T47D (cell line): ENCODE data around the gene ARHGDIG.

Experiments used
- DNase-seq, 2 experiments: peaks; one replicate each; pipeline versions ENCODE4 v3.0.0 to v3.0.0-alpha.2; 2011 to 2012; ENCODE audit warnings: low read depth in 1 of 2, low spot score in 1 of 2
- JUND ChIP-seq: IDR thresholded peaks from 2 replicates; pipeline ENCODE4 v1.6.1; 2012; ENCODE audit warnings: low read depth
- in situ Hi-C: cut with HindIII; loops from 2 replicates; pipeline ENCODE4 v1.10.0; 2016; ENCODE audit warnings: low sequenced_read_pairs, low pct_unique_long_range_greater_than_20kb

Gene ARHGDIG

DNA sequence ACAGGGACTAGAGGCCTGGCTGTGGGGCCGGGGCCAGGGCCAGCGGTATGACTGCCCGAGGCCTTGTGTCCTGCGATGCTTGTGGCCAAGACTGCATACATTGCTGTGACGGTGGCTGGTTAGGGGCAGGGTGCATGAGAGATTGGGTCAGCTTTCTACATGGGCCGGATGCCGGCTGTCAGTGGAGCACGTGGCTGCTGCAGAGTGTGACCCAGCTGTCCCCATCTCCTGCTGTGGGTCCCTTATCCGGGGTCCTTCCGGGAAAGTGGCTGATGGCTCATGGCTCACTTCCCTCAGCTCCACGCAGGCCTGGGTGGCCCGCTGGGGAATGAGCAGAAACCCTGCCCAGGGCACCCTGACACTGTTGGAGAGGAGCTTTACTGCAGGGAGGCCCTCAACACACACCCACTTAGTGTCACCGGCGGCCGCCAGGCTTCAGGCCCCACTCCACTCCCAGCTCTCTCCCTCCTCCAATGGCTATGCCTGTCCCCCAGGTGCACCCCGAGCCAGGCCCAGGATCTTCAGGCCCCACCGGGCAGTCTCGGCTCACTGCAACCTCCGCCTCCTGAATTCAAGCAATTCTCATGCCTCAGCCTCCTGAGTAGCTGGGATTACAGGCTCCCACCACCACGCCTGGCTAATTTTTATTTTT, 3.8 kb upstream of the ARHGDIG start:
- in situ Hi-C loops = no loop called here
- TF ChIP-seq JUND = no peak
- peak in 1 of 2 experiments; percentile 33 for DNase-seq

DNA sequence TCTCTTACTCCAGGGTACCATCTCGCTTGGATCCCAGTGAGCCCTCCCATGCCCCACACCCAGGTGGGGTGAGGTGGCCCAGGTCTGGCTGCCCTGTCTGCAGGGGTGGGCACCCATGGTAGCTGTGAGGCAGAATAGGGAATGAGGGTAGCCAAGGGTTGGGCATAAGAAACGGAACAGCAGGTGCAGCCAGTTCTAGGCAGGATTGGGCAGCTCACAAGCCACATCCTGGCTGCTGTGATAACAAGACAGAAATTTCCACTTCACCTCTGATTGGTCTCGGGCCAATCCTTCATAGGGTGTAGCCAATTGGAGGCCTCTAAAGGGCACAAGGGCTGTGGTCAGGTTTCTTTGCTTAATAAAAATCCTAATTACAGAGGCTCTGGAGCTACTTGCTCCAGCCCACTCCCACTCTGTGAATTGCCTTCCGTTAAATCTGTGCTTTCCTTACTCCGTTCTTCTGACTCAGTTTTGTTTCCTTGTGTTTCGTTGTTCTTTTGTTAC, 1.5 kb upstream of the ARHGDIG start:
- DNase-seq = peak in 1 of 2 experiments; percentile 70
- TF ChIP-seq JUND = no peak
- in situ Hi-C loops = no loop called here

DNA sequence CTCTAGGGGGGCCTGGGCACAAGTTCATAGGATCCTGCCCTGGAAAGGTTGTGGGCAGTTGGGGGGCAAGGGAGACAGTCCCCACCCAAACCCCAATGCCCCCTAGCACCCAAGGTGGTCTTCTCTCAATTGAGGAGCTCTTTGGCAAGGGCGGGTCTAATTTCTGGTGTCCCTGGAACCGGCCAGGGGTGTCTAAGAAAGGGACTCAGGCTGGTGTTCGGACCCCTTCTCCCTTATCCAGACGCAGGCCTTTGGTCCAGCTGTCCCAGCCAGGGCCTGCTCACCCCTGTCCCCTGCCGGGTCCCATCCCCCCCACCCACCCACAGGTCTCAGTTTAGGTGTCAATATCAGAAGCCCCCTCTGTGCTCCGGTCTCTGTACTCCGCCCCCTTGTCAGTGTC, 860 bp upstream of the ARHGDIG start:
- no peak for TF ChIP-seq JUND
- in situ Hi-C loops = no loop called here
- no peak for DNase-seq

DNA sequence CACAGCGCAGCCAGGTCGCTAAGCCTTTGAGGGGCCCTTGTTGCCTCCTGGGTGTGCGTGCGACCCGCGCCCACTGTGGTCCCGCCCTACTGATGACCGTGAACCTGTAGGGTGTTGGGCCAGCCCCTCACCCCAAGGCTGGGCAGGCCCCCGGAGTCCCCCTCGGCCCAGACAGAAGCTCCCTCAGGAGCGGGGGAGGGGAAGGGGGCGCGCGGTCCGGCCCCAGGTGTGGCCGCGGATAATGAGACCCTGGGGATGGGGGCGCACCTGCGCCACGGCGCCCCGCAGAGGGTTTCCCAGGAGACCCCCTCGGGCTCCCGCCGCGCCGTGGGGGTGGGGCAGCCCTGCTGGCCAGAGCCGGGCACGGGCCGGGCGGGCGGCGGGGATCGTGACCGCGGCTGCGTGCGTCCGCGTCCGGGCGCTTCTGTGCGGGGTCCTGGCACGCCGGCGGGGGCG, 358 bp upstream of the ARHGDIG start:
- DNase-seq = no peak
- TF ChIP-seq JUND = no peak
- in situ Hi-C loops = no loop called here

DNA sequence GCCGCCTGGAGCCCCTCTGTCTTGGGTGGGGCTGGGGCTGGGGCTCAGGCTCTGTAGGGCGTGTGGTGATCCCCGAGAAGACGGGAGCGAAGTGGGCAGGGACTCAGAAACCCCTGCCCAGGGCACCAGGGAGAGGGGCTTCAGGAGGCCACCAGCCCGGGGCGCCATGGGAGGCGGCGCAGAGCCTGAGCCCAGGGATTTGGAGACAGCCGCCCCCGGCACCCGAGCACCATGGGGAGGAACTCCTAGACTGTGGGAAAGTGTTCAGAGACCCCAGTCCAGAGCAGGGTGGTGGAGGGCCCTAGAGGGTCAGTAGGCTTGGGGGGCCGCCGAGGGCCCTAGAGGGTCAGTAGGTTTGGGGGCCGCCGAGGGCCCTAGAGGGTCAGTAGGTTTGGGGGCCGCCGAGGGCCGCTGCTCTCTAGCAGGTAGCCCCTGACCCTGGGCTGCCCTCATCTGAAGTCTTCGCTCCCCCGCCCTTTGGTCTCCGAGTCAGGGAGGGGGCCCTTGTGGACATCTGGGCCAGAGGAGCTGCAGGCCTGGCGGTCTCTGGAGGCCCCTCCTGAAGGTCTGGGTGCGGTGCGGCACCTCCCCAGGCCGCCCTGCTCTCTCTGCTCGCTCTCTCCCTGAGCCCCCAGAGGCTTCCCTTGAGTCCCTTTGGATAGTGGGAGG, 734 bp downstream of the ARHGDIG start:
- in situ Hi-C loops = no loop called here
- TF ChIP-seq JUND = no peak
- no peak for DNase-seq

DNA sequence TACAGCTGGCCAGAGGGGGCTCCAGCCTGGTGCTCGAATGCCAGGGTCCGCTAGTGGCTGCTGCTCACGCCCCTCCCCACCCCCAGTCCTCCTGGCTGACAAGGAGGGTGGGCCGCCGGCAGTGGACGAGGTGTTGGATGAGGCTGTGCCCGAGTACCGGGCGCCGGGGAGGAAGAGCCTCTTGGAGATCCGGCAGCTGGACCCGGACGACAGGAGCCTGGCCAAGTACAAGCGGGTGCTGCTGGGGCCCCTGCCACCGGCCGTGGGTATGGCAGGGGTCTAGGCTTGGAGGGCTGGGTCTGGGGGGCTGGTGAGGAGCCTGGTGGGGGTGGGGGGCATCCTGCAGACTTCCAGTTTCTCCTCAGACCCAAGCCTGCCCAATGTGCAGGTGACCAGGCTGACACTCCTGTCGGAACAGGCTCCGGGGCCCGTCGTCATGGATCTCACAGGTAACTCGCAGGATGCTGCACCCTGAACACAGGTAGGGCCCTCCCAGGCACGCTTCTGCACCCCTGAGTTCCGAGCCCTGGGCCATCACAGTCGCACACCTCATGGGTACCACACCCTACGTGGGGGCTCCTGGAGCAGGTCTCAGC, 1.4 kb downstream of the ARHGDIG start:
- in situ Hi-C loops = no loop called here
- DNase-seq = no peak
- no peak for TF ChIP-seq JUND

DNA sequence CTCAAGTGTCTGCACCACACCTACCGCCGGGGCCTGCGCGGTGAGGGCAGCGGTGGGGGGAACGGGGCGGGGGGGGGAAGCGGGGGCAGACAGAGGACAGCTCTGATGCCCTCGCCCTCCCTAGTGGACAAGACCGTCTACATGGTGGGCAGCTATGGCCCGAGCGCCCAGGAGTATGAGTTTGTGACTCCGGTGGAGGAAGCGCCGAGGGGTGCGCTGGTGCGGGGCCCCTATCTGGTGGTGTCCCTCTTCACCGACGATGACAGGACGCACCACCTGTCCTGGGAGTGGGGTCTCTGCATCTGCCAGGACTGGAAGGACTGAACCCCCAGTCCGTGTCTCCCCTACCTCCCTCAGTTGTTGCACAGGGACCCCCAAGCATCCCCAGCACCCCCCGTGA, 2.1 kb downstream of the ARHGDIG start:
- DNase-seq = no peak
- no peak for TF ChIP-seq JUND
- in situ Hi-C loops = no loop called here

DNA sequence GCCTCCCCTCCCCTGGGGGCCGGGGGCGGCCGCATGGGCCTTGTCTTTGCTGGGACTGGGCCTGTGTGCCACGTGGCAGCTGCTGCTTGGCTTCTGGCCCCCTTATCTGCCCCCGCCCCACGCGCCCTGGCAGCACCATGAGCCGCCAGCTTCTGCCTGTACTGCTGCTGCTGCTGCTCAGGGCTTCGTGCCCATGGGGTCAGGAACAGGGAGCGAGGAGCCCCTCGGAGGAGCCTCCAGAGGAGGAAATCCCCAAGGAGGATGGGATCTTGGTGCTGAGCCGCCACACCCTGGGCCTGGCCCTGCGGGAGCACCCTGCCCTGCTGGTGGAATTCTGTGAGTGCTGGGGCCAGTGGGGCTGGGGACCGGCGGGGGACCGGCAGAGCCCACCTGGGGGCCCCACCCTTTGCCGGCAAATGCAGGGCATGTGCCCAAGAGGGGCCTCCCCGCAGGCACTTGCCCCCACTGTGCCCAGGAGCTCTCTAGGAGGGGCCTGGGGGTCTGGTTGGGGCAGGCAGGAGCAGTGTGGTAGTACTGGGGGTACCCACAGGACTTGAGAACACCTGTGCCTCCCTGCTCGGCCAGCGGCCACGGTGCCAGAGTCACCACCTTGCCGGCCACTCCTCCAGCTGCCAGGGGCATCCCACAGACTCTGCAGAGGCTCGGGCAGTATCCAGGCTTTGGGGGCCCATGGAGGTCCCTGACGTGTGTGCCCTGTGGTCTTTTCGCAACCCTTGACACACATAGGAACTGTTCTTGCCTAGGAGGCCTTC, 2.8 kb downstream of the ARHGDIG start, which contains the start of gene PDIA2:
TSS of gene PDIA2 (plus strand) at position 132 of the 773 bp plus-strand sequence. CDS start at position 138, 6 bp downstream.
- DNase-seq = no peak
- in situ Hi-C loops = no loop called here
- no peak for TF ChIP-seq JUND

DNA sequence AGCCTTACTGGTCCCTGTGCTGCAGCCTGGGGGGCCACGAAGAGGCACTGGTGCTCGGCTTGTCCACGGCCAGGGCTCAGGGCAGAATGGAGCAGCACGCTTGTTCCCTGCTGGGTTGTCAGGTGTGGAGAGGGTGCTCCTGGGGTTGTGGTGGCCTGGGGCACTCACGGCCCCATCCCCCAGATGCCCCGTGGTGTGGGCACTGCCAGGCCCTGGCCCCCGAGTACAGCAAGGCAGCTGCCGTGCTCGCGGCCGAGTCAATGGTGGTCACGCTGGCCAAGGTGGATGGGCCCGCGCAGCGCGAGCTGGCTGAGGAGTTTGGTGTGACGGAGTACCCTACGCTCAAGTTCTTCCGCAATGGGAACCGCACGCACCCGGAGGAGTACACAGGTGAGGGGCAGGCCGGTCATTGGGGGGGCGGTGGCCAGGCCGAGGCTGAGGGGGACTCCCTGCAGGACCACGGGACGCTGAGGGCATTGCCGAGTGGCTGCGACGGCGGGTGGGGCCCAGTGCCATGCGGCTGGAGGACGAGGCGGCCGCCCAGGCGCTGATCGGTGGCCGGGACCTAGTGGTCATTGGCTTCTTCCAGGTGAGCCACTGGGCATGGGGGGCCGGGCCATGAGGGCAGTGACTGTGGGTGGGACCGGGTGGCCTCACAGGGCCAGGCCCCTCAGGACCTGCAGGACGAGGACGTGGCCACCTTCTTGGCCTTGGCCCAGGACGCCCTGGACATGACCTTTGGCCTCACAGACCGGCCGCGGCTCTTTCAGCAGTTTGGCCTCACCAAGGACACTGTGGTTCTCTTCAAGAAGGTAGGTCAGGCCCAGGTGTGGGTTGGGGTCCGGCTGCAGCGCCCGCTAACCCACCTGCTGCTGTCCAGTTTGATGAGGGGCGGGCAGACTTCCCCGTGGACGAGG, 4.1 kb downstream of the ARHGDIG start:
- no peak for DNase-seq
- in situ Hi-C loops = no loop called here
- TF ChIP-seq JUND = no peak

DNA sequence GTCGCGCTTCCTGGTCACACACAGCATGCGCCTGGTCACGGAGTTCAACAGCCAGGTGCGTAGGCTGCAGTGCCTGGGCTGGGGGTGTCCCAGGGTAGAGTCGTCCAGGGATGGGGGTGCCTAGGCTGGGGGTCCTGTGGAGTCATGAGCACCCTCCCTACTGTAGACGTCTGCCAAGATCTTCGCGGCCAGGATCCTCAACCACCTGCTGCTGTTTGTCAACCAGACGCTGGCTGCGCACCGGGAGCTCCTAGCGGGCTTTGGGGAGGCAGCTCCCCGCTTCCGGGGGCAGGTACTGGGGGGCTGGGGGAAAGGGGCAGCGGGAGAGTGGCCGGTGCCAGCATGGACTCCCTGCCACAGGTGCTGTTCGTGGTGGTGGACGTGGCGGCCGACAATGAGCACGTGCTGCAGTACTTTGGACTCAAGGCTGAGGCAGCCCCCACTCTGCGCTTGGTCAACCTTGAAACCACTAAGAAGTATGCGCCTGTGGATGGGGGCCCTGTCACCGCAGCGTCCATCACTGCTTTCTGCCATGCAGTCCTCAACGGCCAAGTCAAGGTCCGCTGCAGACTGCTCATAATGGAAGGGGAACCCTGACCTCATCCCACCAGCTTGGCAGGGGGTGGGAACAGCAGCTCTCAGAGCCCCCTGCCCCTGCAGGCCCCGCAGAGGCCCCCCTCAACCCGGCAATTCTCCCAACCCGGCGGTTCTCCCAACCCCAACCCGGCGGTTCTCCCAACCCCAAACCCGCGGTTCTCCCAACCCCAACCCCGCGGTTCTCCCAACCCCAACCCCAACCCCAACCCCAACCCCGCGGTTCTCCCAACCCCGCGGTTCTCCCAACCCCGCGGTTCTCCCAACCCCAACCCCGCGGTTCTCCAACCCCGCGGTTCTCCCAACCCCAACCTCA, 5.0 kb downstream of the ARHGDIG start:
- DNase-seq = no peak
- no peak for TF ChIP-seq JUND
- in situ Hi-C loops = no loop called here
